Measurements from ENCODE around the gene FGD6.
"Not testable (repeated sequence)": the region's sequence is repeated elsewhere in the genome, so short reads cannot be mapped to it uniquely, and the experiment has no call there.

Gene FGD6

DNA sequence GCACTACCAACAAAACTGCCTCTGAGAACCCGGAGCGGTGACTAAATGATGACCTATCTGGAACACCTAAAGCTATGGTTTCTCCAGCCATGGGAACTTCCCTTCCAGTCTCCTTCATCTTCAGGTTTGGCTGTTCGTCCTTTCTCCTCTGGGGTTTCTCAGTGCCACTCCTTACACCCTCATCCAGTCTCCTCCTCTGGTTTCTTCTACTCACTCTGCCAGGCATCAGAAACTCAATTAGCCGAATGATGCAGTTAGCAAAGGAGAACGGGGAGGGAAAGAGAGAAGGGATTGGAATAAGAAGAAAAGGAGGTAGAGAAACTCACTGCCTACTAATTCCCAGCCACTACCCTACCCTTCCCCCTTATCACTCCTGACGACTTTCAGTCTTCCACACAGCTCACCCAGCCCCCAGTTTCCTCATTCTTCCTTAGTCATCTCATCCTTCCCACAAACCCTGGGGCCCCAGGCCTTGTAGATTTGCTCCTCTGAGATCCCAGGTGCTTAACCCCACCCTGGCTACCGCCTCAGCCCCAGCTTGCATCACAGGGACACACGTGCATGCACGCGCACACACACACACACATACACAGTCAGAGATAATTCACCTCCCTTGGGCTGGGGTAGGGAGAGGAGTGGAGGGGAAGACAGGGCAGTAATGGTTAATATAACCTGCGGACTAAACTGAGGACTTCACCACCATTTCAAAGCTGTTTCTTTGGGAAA is 13.0 kb downstream of the FGD6 start:
- no peak for DNase-seq

DNA sequence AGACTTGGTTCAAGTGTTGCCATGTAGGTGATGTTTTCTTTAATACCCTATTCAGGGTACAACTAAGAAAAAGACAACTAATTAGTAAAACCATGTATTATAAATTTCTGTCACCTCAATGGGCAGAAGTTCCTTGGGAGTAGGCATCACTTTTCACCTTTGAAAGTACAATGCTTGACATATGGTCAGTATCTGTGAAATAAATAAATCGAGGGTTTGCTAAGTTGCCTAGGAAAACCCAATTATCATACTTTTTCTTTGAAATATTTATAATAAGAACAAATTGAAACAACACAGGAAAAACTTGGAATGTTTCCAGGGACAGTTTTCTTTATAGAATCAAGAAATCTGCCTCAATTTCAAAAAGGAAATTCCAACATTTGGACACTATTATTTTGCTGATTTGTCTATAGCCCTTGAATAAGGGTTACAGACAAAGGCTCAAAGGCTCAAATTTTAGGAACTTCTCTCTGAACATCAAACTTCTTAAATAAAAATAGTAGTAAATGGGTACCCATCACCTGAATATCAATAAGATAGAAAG is 13.7 kb downstream of the FGD6 start:
- DNase-seq: no peak

DNA sequence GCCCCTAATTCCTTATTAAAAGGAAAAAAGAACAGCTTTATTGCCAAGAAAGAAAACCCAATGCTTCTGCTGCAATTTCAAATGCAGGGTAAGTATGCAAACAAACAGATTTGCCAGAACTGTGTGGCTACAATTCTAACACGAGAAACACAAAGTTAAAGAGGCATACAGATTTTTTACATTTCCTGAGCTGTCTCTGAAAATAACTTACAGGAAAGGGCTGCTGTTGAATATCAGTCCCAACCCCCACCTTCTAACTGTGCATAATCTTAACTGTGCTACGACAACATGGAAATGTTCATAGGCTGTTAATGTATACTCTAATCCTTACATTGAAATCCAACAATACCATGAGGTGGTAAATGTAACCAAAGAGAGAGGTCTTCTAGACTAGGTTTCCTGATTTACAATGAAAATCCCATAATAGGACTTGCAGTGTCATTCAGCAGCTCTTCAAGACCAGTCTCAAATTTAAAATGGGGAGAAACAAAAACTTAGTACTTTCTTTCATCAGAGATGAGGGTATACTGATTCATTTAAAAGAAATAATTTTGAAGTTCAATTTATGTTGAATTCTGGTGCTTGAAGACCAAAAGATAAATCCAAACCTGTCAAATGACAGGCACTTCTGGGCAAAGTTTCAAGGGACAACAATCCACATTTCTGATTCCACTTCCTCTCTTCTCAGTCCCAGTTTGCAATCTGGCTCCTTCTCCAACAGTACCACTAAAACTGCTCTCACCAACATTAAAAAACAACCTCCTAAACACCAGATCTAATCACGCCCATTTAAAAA is 14.4 kb downstream of the FGD6 start:
- DNase-seq: no peak

DNA sequence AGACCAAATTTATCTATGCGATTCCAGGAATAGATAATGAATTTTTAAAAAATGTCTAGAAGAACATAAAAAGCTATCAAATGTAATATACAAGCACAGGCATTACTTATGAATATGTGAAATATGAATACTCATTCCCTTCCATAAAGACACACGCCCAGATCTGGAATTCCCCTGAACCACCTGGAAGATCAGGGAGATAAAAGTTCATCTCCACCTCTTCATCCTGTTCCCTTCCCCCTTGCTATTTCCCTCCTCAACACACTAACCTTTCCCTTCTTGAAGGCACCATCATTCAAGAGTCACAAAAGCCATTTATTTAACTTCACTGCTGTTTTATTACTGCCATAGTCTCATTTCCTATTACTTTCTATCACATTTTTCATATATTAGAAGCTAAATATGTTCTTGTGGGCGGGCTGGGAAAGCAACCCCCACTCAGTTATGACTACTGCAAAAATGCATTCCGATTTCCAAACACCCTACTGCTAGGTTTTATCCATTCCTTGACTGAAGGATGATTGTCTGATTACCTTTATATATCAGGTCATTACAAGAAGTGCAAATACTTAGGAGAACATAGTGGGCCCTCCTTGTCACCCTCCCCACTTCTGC is 16.1 kb downstream of the FGD6 start:
- no peak for DNase-seq

DNA sequence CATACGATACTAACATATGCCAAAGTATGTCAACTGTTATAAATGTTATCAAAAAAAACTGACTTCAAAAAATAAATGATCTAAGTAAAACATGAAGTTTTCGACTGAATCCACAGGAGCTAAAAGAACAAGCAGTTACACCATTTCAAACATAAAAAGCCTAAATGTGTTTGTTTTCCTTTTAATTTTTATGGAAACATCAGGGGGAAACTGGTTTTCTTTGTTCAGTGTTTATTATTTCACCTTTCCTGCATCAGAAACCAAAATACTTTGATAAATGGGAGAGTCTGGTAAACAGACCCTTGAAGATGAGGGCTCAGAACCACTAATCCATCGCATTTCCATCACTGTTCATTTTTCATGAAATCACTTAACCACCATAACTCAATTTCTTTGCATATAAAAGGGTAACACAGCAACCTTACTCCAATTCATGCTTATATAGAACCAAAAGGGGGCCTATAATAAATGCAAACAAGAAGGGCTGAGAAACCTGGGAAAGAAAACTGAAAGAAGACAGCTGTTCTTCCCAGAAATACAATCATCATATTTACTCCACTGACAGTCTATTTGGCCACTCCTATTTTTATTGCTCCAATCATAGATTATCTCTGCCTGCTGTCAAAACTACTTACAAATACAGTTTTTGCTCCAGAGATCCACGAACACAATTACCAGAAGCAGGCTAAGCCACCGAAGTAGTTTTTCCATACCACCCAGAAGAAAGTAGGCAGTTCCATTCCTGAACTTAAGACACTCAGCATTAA is 17.0 kb downstream of the FGD6 start:
- DNase-seq: no peak

DNA sequence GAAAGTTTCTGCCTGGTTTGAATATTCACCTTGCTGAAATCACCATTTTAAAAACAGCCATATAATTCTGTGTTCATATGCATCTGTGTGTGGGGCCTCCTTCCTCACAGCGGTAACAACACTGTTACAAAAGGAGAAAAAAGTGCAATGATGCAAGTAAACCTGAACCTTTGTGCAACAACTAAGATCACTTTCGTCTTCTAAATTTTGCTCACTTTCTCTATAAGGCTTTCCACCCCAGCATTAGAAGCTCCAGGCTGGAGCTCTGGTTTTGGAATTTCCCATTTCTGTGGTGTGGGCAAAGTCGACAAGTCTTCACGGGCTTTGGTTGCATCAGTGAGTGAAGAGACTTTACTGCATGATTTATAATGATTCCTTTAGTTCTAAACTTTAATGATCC is 18.4 kb downstream of the FGD6 start:
- no peak for DNase-seq

DNA sequence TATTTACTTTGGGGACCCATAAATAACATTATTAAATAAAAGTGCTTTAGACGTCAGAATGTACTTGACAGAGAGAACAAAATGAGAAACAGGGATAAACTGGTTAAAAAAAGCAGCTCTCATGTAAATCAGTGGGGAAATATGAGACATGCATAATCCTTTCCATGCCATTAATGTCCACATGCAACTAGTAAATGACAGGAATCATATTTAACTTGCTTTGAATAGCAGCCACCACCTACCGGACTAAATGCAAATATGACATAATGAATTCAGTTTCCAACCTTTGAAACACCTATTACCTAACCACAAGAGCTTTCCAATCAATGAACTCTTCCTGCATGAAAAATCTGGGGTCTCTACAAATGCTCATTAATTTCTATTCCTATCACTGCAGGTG is 19.6 kb downstream of the FGD6 start:
- DNase-seq: no peak

DNA sequence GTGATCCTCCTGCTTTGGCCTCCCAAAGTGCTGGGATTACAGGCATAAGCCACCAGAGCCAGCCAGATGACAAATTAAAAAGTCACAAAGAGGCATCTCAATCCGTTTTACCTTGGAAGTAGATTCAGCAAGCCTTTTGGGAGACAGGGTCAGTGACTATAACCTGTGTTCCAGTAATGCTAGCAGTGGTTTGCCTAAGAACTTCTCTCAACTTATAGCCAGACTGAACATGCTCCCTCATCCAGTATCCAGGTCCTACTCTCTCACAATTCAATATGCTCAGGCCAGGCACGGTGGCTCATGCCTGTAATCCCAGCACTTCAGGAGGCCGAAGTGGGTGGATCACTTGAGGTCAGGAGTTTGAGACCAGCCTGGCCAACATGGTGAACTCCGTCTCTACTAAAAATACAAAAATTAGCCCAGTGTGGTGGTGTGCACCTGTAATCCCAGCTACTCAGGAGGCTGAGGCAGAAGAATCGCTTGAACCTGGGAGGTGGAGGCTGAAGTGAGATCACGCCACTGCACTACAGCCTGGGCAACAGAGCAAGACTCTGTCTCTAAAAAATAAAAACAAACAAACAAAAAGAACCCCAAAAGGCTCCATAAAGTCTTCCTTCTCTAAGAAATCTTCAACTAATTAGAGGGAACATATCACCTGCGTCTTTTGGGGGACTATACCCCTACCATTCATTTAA is 20.2 kb downstream of the FGD6 start:
- not testable (repeated sequence) for DNase-seq

DNA sequence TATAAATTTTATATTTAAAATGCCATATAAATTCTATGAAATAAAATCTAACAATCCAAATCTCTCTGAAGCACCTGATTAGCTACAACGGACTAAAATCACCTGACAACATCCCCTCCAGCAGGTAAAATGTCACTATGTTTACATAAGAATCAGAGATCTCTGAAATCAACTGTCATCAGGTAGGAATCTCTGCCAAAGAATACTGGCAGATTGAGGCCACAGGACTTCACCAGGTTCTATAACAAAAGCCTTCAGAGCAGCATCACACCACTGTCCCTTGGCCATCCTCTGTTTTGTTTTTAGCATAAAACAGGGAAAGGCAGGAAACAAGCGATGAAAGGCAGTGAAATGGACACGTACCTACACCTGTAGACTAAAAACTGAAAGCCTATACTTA is 22.1 kb downstream of the FGD6 start:
- DNase-seq: no peak

DNA sequence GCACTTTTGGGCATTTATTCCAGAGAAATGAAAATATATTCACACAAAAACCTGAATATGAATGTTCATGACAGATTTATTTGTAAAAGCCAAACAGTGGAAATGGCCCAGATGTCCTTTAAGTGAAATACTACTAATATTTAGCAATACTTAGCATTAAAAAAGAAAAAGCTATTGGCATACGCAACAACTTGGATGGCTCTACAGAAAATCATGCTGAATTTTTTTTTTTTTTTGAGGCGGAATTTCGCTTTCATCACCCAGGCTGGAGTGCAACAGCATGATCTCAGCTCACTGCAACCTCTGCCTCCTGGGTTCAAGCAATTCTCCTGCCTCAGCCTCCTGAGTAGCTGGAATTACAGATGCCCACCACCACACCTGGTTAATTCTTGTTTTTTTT is 24.1 kb downstream of the FGD6 start:
- DNase-seq: no peak

DNA sequence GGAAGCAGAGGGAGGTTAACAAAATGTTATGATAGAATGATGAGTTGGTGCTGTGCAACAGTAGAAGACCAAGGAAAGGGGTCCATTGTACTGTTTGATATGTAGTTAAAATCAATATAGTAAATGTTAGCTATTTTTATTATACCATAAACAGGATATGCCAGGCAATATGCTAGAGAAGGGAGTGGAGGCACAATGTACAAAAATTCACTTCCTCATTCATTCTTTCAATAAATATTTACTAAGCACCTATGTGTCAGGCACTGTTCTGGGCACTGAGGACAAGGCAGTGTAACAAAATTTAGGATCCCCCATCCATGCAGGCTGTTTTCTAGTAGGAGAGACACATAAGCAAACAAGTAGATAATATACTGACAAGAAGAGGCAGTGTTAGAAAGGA is 25.0 kb downstream of the FGD6 start:
- DNase-seq: no peak

DNA sequence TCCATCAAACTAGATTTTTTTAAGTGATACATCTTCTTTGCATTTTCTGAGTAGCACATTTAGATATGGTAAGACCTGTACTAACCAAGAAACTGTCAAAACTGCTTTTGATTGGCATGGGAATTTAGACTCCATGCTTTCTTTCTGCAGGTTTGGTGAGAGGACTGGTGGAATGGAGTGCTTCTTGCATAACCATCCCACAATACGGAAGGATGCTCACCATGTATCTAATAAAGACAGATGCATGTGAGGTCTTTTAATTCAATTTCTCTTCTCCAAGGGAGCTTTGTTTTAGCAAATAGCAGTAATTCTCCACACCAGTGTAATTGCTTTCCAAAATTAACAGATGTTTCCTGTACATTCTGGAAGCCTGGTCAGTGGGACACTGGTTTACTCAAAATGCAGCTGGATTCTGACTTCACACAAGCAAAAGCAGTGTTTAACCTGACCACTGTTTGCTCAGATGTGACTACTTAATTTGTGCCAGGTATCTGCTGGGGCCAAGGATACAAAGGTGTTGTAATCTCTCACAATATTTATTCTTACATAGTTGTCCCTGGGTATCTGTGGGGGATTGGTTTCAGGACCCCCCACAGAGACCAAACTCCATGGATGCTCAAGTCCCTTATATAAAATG is 26.1 kb downstream of the FGD6 start:
- no peak for DNase-seq

DNA sequence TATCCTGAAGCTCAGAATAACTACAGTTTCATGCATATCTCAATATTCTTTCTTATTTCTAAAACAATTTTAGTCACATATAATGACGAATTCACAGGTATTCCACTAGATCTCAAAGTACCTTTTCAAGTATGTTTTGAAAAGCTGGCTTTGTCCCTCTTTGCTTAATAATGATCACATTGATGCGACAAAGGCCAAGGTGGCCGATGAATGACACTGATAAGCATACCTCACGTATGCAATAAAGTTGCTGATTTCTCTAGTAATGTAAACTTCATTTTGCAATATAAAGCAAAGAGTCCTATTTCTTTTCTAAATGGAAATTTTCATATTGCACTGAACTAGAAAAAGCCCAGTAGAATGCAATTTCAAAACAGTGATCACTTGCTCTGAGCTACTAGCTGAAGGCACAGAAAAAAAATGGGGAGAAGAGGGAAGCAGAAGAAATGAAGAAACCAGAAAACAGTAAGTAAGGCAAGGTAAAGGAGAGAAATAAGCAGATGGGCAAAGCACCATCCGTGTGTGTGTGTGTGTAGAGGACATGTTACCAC is 29.3 kb downstream of the FGD6 start:
- no peak for DNase-seq

DNA sequence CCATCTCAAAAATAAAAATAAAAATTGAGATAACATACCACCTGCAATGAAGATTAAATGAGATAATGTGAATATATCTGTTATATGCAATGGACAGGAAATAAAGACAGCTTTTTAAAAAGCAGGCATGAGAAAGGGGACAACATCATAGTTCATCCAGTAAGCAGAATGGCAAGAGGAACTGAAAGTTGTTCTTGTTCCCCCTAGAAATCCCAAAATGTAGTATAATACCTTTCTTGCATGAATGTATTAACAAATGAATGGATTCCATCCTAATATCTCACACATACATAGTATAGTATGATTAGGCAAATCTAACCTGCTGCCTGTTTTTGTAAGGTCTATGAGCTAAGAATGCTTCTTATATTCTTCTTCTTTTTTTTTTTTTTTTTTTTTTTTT is 31.4 kb downstream of the FGD6 start:
- no peak for DNase-seq

DNA sequence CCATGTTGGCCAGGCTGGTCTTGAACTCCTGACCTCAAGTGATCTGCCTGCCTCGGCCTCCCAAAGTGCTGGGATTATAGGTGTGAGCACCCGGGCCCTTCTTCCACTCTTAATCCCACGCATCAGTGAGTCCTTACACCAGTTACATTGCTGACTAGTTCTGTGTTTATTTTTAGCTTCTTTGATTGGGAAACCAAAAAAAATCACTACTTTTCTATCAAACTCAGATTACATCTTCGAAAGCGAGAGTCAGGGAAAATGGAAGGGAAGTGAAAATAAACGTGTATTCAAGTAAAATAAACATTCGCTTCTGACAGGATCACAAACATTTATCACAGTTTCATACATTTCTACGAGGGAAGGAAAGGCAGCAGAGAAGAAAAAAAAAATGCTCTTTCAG is 32.2 kb downstream of the FGD6 start:
- DNase-seq: no peak

DNA sequence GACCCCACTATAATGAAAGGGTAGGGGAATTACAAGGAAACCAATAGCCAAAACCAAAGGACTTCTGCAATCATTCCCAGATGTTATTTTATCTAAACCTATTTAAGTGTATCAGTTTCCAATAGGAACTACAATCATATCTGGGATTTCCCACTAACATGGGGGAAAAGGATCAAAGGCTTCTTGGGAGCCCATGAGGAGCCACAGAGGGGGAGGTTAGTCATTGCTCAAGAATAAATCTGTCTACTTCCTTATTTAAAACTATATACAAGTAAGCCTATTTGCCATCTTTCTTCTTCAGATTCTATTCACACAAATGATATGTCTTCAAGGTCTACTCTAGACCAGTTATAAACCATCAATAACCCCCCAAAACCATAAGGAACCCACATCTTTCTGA is 33.1 kb downstream of the FGD6 start:
- no peak for DNase-seq

DNA sequence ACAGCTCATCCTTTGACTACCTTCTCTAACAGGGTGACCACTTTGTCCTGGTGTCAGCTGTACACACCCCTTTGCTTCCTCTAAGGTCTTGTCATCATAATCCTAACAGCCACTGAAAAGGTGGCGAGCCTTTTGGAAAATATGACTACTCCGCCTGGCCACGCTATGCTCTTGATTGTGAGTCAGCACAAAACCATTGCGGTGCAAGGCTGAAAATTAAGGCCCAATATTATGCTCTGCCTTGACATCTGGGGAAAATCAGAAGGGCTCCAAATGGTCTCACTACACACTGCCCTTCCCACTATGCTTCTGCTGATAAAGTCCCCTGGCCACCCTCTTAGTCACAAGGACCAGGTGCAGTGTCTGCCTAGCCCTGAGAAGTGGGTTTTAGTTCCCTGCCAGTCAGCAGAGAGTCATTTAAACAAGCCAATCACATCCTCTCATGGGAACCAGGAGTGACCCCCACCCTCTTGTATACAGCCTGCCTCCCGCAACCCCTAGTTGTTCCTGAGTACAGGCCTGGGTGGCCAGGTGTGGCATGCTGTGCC is 34.3 kb downstream of the FGD6 start:
- DNase-seq: no peak

DNA sequence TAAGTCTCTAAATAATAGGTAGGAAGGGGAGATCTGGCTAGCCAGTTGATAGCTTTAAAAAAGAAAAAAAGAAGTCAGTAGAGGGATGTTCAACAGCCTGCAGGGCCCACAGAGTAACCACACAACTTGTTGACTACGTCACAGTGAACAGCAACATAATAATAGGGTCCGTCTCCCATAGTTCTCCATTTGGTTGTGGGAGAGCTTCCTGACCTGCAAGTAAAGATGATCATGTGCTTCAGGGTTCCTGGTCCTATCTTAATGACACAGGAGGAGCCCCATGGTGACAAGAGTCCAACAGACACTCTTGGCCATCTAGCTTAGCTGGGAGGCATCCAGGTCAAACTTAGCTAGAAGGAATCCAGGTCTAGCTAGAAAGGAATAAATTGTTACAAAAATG is 36.2 kb downstream of the FGD6 start:
- DNase-seq: no peak

DNA sequence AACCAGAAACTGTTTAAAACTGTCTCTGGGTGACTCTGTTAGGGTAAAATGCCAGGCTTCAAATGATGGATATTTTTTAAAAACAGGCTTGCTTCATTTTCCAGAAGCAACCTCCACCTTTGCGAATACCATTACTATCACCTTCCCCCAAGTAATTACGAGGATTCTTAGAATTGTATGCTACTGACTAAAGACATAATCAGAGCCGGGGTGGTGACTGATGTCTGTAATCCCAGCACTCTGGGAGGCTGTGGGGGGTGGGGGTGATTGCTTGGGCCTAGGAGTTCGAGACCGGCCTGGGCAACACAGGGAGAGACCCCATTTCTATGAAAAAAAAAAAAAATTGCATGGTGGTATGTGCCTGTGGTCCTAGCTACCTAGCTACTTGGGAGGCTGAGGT is 38.3 kb downstream of the FGD6 start:
- no peak for DNase-seq

DNA sequence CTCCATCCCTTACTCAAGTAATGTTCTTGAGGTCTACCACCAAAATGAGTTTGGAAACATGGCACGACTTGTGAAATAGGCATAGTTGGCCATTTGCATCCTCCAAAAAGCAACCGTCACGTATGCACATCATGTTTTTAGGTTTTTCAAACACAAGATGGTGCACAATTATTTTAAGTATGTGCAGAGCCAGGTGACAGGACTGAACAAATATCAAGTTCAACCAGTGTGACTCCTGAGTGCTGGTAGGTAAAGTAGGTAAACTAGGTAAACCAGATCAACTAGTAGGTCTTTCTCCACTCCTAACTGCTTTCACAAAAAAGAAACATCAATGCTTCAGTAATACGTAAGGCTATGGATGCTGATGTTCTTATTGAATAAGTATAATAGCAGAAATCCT is 39.1 kb downstream of the FGD6 start:
- no peak for DNase-seq

DNA sequence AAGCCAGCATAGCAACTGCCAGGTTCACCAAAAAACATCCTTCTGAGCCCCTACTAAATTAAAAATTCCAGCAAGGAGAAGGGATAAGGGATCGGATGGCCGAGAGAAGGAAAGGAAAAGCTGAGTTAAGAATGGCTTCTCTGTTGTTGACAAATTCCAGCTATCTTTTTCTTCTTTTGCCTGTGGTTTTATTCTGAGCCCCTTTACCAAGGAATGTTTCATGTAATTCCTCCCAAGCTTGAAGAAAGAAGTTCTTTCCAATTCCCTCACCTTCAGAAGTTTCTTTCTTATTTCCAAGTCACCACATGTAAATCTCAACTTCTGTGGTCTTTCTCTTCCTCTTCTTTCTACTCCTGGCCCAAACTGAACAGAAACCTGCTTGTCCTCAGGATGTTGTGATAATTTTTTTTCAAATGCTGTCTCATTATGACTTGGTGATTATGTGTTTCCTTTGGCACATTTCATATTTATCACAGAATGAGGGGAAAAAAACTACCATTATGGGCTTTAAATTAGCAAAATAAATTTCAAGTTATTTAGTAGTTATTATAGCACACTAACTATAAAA is 40.0 kb downstream of the FGD6 start:
- DNase-seq: no peak

Data from CD4-positive, alpha-beta T cell treated with Interferon gamma for 1 hour (primary cell).